A673 (cell line): ENCODE results near the gene B3GALNT1.

Experiments used
- CTCF ChIP-seq: fragments of 300-800, 200-600 bp; sonication (generic); conservative IDR thresholded peaks from 2 replicates; pipeline ENCODE4 v1.5.1; 2017; ENCODE audit warnings: low read depth, mild to moderate bottlenecking, antibody characterized with exemption, low read length, moderate library complexity, mixed read lengths
- EZH2 ChIP-seq: fragments of 200-600 bp; sonication (generic); IDR thresholded peaks from 2 replicates; pipeline ENCODE4 v1.6.1; 2017; ENCODE audit warnings: borderline replicate concordance, low read depth, mild to moderate bottlenecking, mixed read lengths, antibody characterized with exemption, low read length; ENCODE audit not compliant: poor library complexity, severe bottlenecking

GRCh38 chr3:161104561-161105551, at the start of gene B3GALNT1:
- no peak for TF ChIP-seq EZH2
- no peak for TF ChIP-seq CTCF
